GM18868 (cell line): ENCODE data around the gene CEP128.

Experiments used
- ATAC-seq: cut with Tn5 transposase; IDR thresholded peaks from one replicate; pipeline ENCODE4 v1.9.1; 2021; ENCODE audit warnings: mild to moderate bottlenecking, moderate library complexity; ENCODE audit not compliant: unreplicated experiment

CEP128 gene

GRCh38 chr14:80780500-80780899, 161.0 kb downstream of the CEP128 start:
- no peak for ATAC-seq

- no peak for ATAC-seq
These were observed 164.9 kb downstream of the CEP128 start for GRCh38 chr14:80776657-80777056.

- no peak for ATAC-seq
These were observed 165.4 kb downstream of the CEP128 start for GRCh38 chr14:80776186-80776585.

GRCh38 chr14:80772504-80772903, 169.0 kb downstream of the CEP128 start:
- ATAC-seq, result no peak

- no peak for ATAC-seq
These were observed 170.3 kb downstream of the CEP128 start for GRCh38 chr14:80771201-80771600.

- peak; percentile 75 for ATAC-seq
These were observed 171.2 kb downstream of the CEP128 start for GRCh38 chr14:80770114-80770908.

GRCh38 chr14:80768646-80769045, 172.9 kb downstream of the CEP128 start:
- ATAC-seq, result no peak

GRCh38 chr14:80764921-80765507, 176.5 kb downstream of the CEP128 start:
- ATAC-seq, result no peak

- no peak for ATAC-seq
These were observed 177.0 kb downstream of the CEP128 start for GRCh38 chr14:80764496-80764895.

- ATAC-seq, result no peak
These were observed 178.8 kb downstream of the CEP128 start for GRCh38 chr14:80762641-80763228.

GRCh38 chr14:80754696-80755095, 186.8 kb downstream of the CEP128 start:
- no peak for ATAC-seq

- no peak for ATAC-seq
These were observed 190.3 kb downstream of the CEP128 start for GRCh38 chr14:80751285-80751684.

GRCh38 chr14:80726211-80726610, 215.3 kb downstream of the CEP128 start:
- no peak for ATAC-seq

GRCh38 chr14:80718940-80719339, 222.6 kb downstream of the CEP128 start:
- no peak for ATAC-seq

GRCh38 chr14:80714474-80714873, 227.1 kb downstream of the CEP128 start:
- no peak for ATAC-seq

- no peak for ATAC-seq
These were observed 228.3 kb downstream of the CEP128 start for GRCh38 chr14:80713076-80713850.

GRCh38 chr14:80705241-80705980, 236.1 kb downstream of the CEP128 start:
- ATAC-seq, result no peak

- no peak for ATAC-seq
These were observed 240.9 kb downstream of the CEP128 start for GRCh38 chr14:80700601-80701000.

GRCh38 chr14:80699861-80700260, 241.7 kb downstream of the CEP128 start:
- no peak for ATAC-seq

- ATAC-seq, result no peak
These were observed 242.6 kb downstream of the CEP128 start for GRCh38 chr14:80698974-80699373.

GRCh38 chr14:80695869-80696268, 245.7 kb downstream of the CEP128 start:
- ATAC-seq, result peak; percentile 72
